Measurements from ENCODE around the gene RAI14.
"Not testable (repeated sequence)": the region's sequence is repeated elsewhere in the genome, so short reads cannot be mapped to it uniquely, and the experiment has no call there.

DNA sequence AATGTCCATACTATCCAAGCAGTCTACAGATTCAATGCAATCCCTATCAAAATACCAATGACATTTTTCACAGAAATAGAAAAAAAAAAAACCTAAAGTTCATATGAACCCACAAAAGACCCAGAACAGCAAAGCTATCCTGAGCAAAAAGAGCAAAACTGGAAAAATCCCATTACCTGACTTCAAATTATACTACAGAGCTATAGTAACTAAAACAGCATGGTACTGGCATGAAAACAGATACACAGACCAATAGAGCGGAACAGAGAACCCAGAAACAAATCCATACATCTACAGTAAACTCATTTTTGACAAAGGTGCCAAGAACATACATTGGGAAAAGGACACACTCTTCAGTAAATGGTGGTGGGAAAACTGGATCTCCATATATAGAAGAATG, 118.5 kb downstream of the RAI14 start:
- TF ChIP-seq, protein P1, sequence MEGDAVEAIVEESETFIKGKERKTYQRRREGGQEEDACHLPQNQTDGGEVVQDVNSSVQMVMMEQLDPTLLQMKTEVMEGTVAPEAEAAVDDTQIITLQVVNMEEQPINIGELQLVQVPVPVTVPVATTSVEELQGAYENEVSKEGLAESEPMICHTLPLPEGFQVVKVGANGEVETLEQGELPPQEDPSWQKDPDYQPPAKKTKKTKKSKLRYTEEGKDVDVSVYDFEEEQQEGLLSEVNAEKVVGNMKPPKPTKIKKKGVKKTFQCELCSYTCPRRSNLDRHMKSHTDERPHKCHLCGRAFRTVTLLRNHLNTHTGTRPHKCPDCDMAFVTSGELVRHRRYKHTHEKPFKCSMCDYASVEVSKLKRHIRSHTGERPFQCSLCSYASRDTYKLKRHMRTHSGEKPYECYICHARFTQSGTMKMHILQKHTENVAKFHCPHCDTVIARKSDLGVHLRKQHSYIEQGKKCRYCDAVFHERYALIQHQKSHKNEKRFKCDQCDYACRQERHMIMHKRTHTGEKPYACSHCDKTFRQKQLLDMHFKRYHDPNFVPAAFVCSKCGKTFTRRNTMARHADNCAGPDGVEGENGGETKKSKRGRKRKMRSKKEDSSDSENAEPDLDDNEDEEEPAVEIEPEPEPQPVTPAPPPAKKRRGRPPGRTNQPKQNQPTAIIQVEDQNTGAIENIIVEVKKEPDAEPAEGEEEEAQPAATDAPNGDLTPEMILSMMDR (IDR thresholded peaks at IDR 0.05) = not testable (repeated sequence)
- not testable (repeated sequence) for TF ChIP-seq POLR2A (IDR thresholded peaks at IDR 0.05)

All from testis (tissue), 2 donors.